ENCODE results near the gene HAND2. TPM values are rescaled to one million over a fixed set of nuclear protein-coding genes. Genes with fewer than 3 reads are reported as not detected.
A peak's percentile ranks its signal among the peaks of the same experiment; 100 is the strongest.

HAND2 gene
- not detected in 2 replicates for total RNA-seq (2014; rRNA removed; shearing (Covaris generic))

DNA sequence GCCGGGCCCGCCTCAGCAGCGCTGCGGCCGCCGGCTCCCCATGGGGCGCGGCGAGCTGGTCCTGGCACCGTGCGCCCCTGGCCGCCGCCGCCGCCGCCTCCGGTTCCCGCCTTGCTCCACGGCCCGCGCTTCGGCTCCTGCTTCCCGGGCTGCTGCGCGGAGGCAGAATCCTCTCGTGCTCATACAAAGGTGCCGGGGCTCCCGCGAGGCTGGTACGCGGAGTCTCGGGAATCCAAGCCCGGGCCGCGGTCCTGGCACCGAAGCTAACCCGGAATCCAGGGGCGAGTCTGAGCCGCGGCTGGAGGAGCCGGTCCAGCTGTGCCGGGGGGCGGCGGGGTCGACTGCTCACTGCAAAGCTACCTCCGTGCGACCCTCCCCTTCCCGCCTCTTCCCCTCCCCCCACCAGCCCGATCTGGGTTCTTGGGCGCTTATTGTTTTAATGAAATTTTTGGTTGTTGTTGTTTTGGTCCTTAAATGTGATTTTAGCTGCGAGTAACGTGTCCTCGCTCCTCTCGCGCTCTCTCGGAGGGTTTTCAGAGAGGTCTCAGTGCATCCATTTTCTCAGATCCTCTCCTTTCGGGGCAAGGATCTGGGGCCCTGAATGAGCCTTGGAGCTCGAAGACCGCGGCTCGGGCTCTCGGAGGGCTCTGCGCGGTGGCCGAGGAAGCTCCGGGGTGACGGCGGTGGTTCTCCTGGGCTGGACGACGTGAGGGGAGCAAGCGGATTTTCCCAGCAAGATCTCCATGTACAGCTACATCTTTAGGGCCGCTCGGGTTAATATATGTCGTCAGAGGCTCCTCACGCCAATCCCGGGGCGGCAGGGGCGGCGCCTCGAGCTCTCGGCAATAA is at the start of gene HAND2:
TSS of gene HAND2 (minus strand) at position 753 of the 849 bp plus-strand sequence. CDS start 940 bp downstream, outside the sequence.
- peak; percentile 50 for DNase-seq (ENCODE audit: low read depth)

GRCh38 chr4:173578956-173579355 is 48.9 kb upstream of the HAND2 start:
- DNase-seq (ENCODE audit: low read depth) = no peak

DNA sequence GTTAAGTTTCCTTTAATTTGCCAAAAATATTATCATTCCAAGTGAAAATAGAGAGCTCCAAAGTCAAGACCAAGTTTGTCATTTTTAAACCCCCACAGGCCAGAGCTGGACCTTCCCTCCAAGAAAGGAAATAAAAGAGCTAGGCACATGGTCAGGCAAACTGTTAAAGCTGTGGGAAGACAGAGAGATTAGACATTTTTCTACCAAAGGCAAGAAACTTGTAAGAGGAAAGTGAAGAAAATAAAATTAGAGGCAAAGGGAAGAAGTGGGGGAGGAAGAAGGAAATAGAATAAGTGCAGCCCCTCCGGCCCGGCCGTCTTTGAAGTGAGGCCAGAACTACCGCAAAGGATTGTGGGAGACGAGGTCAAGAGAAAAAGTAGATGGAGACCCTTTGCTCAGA is 47.9 kb upstream of the HAND2 start:
- DNase-seq (ENCODE audit: low read depth) = no peak

DNA sequence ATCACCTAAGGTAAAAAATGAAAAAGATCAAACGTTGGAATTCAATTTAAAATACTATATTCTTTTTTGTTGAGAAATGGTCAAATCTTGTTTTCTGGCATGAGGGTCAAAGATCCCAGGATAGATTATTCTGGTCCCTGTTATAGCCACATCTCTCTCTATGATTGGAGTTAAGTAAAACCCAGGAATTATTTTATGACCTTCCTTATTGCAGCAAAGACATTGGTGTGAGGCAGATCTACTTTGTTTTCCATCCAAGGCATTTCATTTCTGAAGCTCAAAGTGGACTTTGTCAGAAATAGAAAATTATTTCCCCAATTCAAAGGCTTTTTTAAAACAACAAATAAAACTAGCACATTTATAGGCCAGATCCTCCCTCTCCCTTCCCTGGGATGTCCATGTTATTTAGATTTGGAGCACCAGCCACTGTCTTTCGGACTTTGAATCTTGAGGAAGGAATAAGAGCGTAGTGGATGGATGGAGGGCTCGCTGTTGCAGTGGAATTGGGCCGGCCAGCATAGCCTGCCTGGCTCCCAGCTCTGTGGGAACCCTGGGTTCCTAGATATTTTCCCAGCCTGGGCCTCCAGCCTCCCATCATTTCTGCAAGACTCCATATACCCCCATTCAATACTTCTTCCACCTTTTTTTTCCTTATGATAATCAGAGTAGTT is 45.6 kb upstream of the HAND2 start:
- no peak for DNase-seq (ENCODE audit: low read depth)

DNA sequence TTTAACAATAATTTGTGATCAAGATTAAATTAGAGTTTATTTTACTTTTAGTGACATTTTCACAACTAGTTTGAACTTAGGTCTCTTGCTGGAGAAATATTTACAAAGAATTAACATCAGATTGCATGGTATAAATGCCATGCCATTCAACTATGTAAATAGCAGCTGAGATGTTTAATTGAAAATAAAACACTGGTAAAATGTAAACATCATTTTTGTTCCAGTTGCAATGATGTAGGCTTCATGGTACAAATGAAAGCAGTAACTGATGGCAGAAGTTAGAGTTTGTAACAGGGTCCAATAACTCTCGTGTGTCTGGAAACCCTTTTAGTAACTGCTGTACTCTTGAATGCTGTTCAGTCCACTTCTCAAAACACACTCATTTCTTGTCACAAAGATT is 43.7 kb upstream of the HAND2 start:
- no peak for DNase-seq (ENCODE audit: low read depth)

DNA sequence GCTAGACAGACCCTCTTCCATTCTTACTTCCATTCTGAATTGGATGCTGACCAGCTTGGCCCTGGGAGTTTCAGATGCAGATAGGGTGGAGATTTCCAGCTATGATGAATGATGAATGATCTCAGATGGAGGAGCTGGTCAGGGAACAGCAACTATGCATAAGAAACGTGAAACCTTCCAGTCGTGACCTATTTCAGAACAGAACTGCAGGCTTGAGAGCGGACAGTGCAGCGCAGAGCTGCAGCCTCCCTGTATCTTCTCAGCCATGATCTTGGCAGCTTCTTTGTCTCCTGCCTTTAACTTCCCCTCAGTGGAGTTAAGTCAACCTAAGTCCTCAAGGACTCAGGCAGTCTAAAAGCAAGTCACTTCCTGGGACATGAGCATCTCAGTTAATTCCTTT is 43.3 kb upstream of the HAND2 start:
- DNase-seq (ENCODE audit: low read depth) = no peak

DNA sequence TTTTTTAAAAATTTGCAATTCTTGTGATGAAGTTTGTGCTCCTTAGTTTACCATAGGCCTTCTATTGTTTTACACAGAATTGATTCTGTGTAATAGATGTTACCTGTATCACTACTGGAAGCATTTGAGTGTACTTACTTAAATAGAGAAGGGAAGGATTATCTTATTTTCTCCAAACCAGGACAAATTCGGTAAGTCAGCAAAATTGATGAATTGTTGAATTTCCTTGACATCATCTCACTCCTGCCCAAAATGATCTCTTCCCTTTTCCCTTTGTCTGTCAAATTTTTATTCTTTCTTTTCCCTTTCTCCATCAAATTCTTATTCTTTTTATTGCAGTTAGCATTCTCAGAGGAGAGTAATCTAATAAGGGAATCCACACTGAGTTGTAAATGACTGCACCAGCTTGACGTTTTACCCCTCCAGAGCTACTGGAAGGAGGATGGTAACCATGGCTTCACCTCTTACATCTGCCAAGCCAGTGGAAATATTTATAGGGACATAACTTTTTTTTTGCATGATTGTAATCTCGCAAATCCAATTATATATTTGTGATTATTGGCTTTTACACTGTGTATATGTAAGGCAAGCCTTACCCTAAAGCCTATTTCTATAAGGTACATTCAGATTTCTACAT is 42.6 kb upstream of the HAND2 start:
- DNase-seq (ENCODE audit: low read depth) = no peak

DNA sequence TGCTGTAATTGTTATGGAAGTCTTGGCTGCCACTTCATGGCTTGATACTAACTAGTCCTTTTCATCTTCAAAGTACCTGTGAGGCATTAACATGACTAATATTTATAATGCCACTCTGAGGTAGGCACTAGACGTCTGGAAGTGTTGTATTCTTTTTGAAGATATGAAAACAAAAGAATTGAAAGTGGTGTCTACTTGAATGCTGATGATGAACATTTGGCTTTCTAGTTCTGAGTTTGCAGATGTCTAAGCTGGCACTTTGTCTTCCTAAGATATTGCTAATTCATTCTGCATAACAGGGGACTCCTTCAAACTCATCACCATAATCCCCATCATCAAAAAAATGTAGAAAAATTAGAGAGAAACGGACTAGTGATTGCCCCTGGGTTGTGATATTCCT is 41.6 kb upstream of the HAND2 start:
- DNase-seq (ENCODE audit: low read depth) = no peak

- DNase-seq (ENCODE audit: low read depth) = no peak
Measured at GRCh38 chr4:173565281-173565680, 35.3 kb upstream of the HAND2 start.

- no peak for DNase-seq (ENCODE audit: low read depth)
Measured at GRCh38 chr4:173564461-173564860, 34.4 kb upstream of the HAND2 start.

- no peak for DNase-seq (ENCODE audit: low read depth)
Measured at GRCh38 chr4:173560896-173561295, 30.9 kb upstream of the HAND2 start.

- DNase-seq (ENCODE audit: low read depth) = no peak
Measured at GRCh38 chr4:173556398-173557131, 26.5 kb upstream of the HAND2 start.

DNA sequence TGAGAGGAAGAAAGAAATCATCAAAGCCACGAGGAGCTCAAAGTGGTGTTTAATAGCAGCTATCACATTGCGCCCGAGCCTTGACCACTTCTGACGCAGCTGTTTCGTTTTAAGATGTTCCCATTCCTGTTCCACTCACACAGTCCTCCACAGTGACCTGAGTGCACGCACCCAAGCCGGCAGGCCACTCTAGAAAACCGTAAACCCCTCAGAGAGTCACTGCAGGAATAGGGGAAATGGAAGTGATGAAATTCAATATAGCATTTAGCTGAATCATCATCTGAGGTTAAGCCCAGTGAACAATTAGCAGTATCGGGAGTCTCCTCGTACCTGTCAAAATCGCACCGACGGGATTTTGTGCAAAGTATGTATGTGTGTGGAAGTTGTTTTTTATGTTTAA is 17.9 kb upstream of the HAND2 start:
- no peak for DNase-seq (ENCODE audit: low read depth)

- no peak for DNase-seq (ENCODE audit: low read depth)
Measured at GRCh38 chr4:173546776-173547175, 16.7 kb upstream of the HAND2 start.

DNA sequence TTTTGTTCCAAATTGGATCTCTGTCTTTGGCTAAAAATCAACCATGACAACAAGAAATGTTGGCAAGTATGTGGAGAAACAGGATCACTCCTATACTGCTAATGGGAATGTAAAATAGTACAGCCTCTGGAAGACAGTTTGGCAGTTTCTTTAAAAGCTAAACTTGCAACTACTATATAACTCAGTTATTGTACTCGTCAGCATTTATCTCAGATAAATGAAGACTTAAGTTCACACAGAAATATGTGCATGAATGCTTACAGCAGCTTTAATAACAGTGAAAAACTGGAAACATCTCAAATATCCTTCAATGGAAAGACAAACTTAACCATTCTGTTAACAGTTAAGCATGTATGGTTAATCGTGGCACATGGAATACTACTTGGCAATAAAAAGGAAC is 15.4 kb upstream of the HAND2 start:
- no peak for DNase-seq (ENCODE audit: low read depth)

DNA sequence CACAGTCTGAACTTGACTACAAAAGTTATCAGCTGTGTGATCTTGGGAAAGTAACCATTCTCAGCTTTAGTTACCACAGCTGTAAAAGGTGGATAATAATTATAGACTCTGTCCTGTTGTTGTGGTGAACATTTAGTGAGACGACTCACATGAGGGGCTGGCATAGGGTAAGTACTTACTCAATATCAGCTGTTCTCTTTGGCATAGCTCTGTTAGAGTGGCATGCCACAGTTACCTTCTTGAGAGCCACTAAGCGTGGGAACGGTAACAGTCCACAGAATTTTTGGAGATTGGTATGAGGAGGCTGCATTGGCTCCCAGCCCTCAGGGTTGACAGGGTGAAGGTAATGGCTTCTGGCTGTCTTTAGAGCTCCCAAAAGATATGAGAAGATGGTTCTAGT is 13.2 kb upstream of the HAND2 start:
- DNase-seq (ENCODE audit: low read depth) = no peak

DNA sequence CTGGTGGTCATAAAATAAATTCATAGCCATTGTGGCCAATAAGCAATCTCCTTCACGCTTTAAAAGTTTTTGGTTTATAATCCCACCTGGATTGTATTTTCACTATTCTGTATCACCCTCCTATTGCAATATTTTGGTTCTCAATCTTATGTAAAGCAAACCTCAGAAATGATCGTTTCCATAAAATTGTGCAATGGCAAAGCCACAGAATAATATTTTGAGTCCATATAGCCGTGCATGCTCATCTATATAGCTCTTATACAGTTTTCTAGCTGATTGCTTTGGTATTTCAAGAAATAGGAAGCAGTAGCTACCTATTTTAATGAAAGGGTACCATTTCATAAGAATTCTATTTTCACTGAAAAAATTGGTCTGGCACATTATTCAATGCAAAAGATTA is 10.0 kb upstream of the HAND2 start:
- no peak for DNase-seq (ENCODE audit: low read depth)

DNA sequence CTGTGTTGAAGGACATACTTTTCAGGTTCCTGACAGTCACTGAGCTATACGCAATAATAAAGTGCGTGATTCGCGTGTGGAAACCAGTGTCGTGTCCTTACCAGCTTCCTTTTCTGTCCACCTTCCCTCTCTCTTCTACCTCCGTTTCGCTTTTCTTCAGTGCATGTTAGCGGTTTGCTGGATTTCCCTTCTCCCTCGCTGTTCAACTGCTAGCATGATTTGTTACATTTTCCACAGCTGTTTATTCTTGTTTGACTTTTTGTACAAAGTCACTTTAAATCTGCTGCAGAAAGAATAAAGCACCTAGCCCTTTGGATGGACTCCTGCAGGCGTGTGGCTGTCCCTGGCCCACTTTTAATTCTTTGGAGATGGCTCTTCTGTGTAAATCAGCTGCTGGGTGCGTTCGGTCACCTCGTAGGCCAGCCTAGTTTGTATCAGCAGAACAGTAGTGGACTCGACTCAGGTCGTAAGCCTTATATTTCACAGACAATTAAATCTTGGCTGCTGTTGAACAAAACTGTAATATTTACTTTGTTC is 8.9 kb upstream of the HAND2 start:
- DNase-seq (ENCODE audit: low read depth) = peak; percentile 3

DNA sequence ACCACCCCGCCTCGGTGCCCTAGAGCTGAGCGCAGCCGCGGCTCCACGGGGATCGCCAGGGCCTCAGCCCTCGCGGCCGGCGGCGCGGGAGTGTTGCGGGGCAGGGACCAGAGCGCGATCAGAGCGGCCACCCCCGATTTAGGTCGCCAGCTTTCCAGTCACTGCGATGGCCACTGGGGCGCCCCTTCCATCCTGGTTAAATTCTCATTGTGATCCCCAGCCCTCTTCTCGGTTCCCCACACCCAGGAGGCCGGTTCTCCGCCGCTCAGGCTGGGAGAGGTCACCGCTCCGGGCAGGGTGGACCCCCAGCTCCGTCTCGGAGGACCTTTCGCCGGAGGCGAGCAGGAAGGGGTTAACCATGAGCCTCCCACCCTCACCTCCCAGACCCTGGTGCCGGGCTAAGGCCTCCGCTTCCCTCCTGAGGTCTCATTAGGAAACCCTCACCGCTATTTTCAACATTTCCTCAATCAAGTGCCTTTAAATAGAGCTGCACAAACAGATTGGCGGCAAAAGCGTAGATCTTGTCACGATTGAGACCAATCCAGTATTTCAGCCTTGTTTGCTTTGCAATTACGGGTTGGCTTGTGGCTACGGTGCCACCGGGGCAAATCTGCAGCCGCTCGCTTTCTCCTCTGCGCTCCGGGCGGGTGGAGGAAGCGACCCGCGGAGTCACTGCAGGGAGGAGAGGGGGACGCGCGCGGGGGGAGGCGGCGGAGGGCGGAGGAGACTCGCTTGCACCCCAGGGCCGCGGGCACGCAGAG is 8.3 kb upstream of the HAND2 start:
- DNase-seq (ENCODE audit: low read depth) = peak; percentile 7

DNA sequence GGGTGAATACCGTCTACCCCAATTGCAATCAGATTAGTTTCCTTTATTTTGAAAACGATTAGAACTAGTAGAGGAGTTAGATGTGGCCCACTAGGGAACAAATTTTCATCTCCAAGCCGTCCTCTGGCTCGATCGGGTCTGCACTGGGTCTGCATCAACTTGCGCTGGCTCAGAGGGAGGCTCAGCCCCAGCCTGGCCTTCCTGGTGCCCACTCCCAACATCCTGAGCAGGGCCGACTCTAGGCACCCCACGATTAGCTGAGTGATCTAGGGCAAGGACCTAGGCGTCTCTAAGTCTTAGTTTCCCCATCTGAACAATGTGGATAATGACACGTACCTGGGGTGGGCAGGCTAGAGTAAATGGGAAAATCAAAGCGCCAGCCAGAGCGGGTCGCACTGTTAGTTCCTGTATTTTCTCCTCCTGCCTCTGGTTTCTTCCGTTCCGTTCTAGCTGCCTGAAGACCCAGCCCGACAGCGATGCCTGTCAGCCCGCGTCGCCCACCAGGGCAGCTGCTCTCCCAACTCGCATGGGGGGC is 7.7 kb upstream of the HAND2 start:
- no peak for DNase-seq (ENCODE audit: low read depth)

Data from M059J (cell line).